EH (cell line): ENCODE measurements around the gene TRPV6.

Experiments
- DNase-seq: peaks from one replicate; pipeline ENCODE4 v3.0.0-alpha.2; 2015; ENCODE audit warnings: low read depth

Gene TRPV6

DNA sequence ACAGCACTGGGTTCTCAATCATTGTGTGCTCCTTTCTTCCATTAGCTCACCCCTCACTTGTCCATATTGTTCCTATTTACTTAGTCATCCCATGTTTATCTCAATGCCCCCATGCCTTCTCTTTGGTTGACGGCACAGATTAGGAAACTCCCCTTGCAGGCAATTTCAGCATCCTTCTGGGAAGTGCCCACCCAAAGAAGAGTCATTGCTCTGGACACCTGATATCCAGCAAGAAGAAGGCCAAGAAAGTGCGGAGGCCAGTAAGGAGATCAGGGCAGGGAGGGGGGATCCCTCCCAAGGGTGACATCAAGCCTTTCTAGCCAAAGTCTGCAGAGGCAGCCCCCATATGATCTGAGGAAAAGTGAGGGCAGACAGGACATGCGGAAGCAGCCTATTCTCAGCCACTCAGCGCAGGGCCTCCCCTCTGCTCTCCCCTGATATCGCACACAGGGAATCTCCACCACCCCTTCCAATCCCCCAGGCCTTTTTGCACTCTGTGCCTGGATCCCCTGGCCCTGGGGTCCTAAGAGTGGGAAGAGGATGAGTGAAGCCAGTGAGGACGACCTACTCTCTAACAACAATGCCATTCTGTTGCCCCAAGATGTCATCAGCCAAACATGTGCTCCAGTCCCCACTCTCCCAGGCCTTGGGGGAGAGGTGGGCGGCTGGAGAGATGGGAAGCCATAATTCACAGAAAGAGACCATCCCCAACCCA lies 1.8 kb downstream of the TRPV6 start:
- no peak for DNase-seq

DNA sequence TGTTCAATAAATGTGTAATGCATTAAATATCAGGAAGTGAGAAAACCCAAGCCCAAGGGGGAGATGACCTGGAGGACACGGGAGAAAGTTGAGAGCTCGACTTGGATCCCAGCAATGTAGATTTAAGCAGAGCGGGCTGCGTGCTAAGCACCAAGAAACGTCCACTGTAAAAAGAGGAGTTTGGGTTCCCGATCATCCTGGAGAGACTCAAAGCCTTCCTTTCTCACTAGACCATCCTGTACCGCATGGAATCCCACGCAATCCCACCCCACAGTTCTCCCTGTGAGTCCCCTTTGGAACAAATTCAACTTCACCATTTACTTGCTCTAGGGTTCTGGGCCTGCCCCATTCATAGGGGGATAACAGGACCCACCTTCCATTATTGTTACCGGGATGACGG lies 2.4 kb downstream of the TRPV6 start:
- no peak for DNase-seq

DNA sequence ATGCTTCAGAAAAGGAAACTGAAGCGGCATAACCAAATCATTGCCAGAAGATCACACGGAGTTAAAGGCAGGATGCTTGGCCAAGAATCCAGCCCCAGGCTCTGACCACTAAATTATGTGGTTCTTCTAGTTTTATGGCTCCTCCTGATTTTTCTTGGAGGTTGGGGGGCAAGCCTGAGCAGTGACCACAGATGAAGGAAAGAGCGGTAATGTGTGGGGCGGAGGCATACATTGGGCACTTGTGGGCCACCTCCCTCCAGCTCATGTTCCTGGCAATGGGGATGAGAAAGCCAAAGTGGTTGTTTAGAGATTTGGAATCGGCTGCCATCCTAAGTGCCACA lies 3.2 kb downstream of the TRPV6 start:
- DNase-seq = no peak

DNA sequence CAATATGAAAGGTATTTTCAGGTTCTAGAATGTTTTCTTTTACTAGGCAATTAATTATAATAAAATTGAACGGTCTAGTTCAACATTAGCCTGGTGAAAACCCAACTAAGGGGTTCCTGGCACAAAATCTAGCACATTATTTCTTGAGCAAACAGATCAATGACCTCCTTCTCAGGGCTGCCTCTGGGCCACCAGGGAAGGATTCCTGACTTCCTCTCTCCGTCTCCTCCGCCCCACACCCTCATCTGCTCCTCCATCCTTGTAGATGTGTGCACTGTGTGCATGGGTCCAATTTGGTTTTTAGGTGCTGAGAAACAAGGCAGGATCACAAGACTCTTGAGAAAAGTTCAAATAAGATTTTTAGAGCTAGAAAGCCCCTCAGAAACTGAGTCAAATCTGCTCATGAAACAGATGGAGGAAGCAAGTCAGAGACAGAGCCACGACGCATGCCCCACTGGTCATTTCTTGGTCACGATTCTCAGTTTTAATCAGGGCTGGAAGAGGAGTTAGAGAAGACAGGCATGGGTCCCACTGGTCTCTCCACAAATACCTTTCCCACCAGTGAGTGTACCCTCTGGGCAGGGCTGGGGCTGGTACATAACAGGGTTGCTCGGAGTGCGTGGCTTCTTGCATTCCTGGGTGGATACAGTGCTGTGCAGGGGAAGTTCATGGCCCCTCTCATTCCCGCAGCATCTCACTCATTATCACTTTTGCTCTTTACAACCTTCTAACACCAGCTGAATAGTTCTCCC lies 3.8 kb downstream of the TRPV6 start:
- DNase-seq = no peak

DNA sequence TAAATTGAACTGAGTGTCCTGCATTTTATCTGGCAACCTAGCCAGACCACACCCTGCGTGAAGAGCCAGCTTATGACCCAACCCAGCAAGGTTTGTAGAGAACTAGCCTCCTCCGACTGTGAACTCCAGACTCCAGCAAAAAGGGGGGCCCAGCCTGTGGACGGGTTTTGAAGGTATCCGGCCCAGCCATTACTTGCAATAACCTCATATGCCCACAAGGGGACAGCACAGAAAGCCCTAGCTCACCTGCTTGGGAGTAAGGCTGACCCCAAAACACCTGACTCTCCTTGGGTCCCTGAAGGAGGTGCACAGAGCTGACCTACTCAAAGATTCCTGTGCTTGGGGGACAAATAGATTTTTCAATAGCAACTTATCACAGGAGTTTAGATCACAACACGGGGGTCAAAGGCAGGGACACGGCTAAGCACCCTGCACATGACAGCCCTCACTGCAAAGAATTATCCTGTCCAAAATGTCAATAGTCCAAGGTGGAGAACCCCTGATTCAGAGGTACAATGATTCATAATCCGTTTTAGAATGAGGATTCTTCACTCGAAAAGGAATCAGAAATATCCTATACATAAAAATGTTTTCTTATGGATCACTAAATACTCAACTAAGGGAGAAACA lies 4.6 kb downstream of the TRPV6 start:
- peak; percentile 32 for DNase-seq

DNA sequence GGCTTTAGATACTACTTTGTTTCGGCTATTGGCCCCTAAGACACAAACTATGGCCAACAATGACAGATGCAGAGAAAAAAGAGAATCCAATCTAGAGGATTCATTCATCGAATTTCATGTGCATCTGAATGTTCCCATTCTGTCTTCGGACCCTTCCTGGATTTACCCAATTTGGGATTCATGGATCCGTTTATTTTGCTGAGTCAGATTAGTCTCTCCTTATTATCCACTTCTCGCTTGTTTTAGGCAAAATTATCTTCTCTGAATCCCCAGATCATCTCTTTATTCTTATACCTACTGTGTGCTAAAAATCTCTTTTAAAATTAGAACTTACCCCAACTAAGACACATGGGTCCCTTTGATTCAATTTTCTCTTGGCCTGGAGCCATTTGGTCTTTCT lies 6.5 kb downstream of the TRPV6 start:
- DNase-seq = no peak

DNA sequence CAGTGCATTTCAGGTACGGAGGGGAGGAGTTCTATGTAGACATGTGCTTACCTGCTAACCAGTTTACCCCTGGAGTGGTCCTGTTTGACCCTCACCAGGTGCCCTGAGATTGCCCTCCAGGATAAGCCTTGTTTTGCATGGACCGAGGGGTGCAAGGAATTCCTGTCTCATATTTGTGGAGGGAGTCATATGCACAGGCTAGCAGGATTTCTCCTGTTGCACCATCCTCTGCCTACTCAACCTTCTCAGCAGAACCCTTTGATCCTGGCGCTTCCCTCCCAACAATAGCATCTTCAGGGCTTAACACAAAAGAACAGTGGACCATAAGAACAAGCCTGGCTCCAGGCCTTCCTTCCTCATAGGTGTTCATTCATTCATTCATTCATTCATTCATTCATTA lies 7.2 kb downstream of the TRPV6 start:
- no peak for DNase-seq

DNA sequence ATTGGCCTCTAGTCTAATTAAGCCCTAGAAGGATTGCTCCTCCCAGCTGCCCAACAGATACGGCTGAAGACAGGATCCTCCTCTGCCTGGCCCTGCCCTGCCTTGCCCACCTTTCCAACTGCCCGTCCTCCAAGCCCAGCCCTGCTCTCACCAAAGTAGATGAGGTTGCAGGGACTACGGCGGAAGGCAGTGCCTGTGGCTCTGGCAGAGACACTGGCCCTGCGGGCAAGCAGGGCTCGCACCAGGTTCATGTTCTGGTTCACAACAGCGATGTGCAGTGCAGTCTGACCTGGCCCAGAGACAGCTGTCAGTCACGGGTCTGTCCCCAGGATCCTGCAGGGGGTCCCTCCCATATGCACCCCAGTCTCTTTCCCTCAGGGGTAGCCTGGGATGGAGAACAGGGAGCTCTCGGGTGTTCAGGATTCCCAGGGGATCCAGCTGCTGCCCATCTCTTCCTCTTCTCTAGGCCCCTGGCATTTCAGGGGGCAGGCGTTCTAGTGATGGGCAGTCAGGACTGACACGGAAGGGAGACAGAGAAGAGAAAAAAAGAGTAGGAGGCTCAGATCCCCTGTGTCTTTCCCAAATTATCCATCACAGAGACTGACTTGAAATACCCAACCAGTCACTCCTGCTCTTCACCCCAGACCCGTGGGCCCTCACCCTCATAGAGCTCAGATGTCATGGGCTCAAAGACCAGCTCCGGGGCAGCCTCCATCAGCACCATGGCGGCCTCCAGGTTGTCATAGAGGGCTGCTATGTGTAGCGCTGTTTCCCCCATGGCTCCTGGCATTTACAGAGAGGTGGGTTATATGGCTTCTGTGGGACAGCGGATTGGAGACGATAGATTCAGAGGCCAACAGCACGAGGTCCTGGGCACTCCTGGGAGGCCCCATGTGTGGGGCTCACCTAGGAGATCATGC lies 8.3 kb downstream of the TRPV6 start:
- no peak for DNase-seq

DNA sequence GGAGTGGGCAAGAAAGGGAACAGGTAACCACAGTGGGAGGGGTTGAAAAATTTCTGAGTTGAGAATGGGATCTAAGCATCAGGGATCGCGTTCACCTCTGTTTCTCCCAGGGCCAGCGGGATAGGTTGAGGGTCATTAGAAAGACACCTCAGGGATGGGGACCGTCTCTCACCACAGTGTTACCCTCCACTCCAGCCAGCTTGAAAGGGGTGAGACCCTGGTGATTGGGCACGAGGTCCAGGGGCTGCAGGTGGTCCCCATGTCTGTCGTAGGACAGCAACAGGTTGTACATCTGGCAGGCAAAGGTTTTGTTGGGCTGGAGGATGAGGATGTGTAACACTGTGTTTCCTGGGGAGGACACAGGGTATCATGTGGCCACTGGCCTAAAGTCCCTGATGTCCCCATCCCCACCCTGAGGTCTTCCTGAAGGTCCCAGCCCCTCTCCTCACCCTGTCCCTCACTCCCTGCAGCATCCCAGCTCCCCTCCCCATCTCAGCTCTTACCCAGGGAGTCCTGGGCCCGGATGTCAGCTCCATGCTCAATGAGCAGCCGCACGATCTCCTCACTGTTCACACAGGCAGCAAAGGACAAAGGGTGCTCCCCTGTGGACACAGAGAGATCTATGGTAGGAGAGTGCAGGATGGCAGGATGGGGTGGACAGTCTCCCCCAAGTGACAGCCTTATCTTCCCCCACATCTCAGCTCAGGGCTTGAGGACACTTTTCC lies 9.1 kb downstream of the TRPV6 start:
- no peak for DNase-seq

DNA sequence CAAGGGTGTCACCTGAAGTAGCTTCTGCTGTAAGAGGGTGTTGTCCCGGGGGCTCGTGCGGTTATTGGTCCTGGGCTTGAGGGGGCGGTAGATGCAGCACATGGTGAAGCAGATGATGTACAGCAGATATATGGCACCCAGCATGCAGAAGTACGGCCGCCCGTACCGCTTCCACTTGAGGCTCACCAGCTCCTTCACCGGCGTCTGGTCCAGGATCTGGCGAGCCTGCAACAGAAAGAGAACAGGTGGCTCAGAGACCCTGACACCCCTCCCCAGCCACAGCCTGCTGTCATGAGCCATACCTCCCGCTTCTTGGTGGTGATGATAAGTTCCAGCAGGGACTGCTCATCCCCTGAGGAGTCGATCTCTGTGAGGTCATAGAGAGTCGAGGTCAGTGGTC lies 10.1 kb downstream of the TRPV6 start:
- DNase-seq = no peak

DNA sequence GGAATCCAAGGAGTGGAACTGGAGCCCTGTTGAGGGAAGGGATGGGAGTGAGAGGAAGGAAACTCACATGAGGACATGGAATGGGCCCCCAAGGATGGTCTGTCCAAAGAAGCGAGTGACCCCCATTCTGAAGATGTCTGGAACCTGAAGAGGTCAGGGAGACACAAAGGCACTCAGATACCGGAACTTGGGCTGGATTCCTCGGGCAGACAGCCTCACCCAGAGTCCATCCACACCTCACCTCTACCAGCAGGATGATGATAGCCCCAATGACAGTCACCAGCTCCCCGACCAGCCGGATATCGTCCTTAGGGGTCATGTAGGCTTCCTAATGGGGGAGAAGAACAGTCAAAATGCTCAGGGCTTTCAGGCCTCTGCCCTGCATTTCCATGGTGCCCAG lies 10.7 kb downstream of the TRPV6 start:
- DNase-seq = no peak

DNA sequence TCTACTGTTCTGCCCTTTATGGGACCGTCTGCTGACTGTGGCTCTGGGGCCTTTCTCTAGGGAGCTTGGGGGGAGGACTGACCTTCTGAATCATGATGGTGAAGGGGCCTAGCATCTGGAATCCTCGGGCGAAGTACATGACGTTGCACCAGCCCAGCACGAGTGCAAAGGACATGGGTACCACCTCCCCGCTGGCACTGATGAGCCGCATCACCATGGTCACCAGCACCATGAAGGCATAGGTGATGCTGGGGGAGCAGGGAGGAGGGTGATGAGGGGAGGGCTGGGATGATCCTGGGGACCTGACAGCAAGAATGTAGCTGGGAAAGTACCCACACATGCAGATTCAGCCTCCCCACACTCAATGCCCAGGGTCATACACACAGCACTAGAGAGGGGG lies 11.1 kb downstream of the TRPV6 start:
- DNase-seq = no peak

DNA sequence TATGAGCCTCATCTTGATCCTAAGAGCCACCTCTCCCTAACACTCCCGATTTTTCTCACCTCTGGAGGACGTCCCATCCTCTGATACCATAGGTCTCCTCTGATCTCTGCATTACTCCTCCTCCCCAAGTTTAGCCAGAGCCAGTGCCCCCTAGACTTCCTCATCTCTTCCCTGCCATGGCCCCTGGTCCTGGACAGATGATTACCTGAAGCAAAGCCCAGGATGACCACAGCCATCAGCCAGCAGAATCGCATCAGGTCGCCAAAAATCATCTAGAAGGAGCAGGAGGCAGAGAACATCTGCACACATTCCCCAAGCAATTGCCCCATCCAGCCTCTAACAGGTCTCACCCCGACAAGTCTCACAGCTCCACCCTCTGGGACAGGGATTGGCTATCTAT lies 11.7 kb downstream of the TRPV6 start:
- no peak for DNase-seq

DNA sequence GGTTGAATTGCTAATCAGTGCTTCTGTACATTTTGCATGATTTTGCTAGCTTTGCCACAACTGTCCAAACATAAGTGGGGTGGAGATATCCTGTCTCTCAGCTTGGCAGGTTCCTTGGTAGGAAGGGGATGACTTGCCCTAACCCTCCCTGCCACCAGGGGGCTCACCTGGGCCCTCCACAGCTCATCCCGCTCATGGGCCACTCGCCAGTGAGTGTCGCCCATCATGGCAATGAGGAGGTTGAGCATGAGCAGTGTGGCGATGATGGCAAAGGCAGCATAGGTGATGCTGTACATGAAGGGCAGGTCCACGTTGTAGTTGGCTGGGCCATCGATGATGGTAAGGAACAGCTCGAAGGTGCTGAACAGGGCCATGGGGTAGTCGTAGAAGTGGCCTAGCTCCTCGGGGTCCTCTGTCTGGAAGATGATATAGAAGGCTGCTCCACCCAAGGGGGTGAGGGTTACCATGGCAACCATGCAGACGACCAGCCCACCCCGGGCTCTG lies 12.2 kb downstream of the TRPV6 start:
- DNase-seq = peak; percentile 8

DNA sequence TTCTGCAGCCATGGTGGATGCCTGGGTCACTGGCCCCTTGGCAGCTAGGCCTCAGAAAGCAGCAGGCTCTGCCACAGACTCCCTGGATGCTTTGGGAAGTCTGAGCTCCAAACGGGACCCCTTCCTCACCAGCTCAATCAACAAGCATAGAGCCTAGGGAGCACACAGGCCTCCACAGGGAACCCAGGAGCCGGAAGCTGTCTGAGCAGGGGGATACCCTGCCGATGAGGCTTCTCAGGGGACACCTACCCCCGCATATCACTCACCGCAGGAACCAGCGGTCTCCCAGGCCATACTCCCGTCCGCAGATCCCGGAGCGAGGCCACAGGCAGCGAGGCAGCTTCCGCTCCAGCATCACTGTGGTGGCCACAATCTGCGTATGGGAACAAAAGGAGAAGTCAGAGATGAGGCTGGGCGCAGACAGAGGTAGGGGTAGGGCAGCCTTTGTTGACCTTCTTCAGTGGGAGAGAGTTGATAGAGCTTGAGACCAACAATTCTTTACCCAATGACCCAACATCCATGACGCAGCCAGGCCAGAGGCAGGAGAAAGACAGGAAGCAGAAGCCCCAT lies 13.4 kb downstream of the TRPV6 start:
- no peak for DNase-seq

DNA sequence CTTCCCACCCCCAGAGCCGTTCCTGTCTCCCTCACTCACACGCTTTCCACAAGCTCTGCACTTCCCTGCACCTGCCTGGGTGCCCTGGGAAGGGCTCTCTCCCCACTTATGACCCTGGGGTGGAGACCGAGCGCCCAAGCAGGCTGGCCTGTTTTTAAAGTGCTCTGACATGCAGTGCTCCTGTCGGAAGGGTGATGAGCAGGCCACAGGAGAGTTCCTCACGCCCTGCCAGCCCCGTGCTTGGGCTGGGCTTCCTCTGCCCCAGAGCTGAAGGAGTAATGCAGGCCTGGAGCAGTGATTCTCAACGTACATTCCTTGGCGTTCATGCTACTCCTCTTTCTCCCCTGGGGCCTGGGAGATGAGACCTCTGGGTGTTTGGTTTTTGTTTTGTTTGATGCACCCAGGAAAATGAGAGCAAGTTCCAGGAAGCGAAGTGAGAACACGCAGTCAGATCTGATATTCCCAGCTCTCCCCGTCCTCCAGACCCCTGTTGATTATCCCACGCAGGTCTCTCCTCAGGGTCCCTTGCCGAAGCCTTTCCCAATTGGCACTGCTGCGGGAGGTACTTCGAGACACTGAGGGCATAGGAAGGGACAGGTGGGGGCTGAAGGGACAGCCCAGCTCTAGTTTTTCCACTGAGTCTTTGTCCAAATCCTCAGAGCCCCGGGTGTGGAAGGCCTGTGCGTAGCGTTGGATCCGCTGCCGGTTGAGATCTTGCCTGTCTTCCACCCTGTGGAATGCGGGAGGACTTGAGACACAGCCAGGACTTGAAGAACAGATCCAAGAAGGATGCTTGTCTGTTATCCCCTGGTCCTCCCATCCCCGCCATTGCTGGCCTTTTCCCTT lies 14.1 kb downstream of the TRPV6 start:
- DNase-seq = no peak

DNA sequence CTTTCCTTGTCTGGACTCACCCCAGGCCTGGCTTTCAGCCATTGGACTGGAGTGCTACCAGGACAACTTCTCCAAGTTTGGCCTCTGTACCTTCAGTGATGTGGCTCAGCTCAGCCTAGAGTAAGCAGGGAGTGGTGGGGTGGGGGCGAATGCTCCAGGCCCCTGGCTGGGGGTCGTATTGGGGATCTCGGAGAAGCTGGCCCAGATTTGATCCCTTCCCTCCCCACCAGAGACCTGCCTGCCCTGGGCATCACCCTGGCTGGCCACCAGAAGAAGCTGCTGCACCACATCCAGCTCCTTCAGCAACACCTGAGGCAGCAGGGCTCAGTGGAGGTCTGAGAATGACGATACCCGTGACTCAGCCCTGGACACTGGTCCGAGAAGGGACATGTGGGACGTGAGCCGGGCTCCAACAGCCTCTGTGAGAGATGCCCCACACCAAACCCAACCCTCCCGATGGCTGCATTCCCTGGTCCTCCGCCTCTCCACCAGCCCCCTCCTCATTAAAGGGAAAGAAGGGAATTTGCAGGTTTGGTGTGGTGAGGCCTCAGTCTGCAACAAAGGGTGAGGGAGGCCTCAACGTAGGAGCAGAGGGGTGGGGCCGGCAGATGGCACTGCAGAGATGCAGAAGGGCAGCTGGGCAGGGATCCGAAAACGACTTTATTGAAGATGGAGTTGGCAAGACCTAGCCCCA lies 14.8 kb downstream of the TRPV6 start:
- no peak for DNase-seq

DNA sequence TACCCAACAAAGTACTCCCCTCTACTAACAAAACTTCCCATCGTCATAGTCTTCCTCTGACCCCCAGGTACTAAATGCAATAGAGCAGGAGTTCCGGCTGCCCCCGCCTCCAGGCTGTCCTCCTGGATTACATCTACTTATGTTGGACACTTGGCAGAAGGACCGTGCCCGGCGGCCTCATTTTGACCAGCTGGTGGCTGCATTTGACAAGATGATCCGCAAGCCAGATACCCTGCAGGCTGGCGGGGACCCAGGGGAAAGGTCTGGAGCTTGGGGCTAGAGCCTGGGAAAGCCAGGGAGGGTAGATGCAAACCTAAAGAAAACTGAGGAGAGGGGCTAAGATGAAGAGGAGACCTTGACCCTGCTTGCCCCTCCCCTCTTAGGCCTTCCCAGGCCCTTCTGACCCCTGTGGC lies 15.4 kb downstream of the TRPV6 start:
- DNase-seq = no peak

DNA sequence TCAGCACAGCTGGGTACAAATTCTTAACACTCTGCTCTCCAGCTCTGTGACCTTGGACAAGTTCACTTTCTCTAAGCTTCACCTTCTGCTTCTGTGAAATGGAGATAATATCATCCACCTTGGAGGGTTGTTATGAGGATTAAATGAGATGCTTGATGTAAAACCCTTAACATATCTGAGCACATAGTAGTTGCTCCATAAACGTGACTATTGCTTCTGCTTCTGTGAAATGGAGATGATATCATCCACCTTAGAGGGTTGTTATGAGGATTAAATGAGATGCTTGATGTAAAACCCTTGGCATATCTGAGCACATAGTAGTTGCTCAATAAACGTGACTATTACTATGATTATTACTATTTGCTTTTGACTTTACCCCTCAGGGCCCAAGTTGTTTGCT lies 16.1 kb downstream of the TRPV6 start:
- DNase-seq = no peak

DNA sequence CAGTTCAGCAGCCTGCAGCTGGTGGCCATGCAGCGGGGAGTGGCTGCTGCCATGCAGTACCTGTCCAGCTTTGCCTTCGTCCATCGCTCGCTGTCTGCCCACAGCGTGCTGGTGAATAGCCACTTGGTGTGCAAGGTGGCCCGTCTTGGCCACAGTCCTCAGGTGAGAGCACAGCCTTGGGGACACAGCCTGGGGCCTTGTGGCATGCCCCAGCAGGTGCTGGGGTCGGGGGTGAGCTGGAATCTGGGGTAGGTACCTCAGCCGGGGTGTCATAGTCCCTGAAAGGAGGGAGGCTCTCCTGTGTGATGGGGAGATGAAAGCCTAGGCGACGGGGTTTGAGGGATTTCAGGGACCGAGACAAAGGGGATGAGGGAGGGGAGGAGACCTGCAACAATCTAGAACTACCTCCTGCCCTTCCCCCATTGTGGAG lies 16.5 kb downstream of the TRPV6 start:
- DNase-seq = no peak
